HS-5 (cell line): ENCODE data around the gene XPO1.
"Not testable (repeated sequence)": the region's sequence is repeated elsewhere in the genome, so short reads cannot be mapped to it uniquely, and the experiment has no call there.

Experiments
- DNase-seq: peaks from one replicate; pipeline ENCODE4 v3.0.0-alpha.2; 2012; ENCODE audit warnings: low read depth

Gene XPO1

GRCh38 chr2:61469424-61470121 is 68.6 kb downstream of the XPO1 start:
- no peak for DNase-seq

- not testable (repeated sequence) for DNase-seq
Measured at GRCh38 chr2:61468231-61468630, 69.9 kb downstream of the XPO1 start.

- DNase-seq = no peak
Measured at GRCh38 chr2:61465045-61465444, 73.1 kb downstream of the XPO1 start.

- DNase-seq = no peak
Measured at GRCh38 chr2:61463769-61464475, 74.2 kb downstream of the XPO1 start.

GRCh38 chr2:61461404-61461803 is 76.8 kb downstream of the XPO1 start:
- DNase-seq = no peak

GRCh38 chr2:61460163-61460562 is 78.0 kb downstream of the XPO1 start:
- DNase-seq = peak; percentile 53

GRCh38 chr2:61456746-61457420 is 81.3 kb downstream of the XPO1 start:
- DNase-seq = no peak

- DNase-seq = no peak
Measured at GRCh38 chr2:61456070-61456745, 81.9 kb downstream of the XPO1 start.

- not testable (repeated sequence) for DNase-seq
Measured at GRCh38 chr2:61454972-61455371, 83.2 kb downstream of the XPO1 start.

- DNase-seq = no peak
Measured at GRCh38 chr2:61454383-61454782, 83.8 kb downstream of the XPO1 start.

- DNase-seq = no peak
Measured at GRCh38 chr2:61452392-61452791, 85.8 kb downstream of the XPO1 start.

- no peak for DNase-seq
Measured at GRCh38 chr2:61451178-61451577, 87.0 kb downstream of the XPO1 start.

- DNase-seq = no peak
Measured at GRCh38 chr2:61450144-61450543, 88.0 kb downstream of the XPO1 start.

- no peak for DNase-seq
Measured at GRCh38 chr2:61448229-61448628, 89.9 kb downstream of the XPO1 start.

GRCh38 chr2:61446971-61447370 is 91.2 kb downstream of the XPO1 start:
- DNase-seq = not testable (repeated sequence)

- no peak for DNase-seq
Measured at GRCh38 chr2:61443342-61444041, 94.7 kb downstream of the XPO1 start.

- DNase-seq = no peak
Measured at GRCh38 chr2:61439241-61440002, 98.7 kb downstream of the XPO1 start.

GRCh38 chr2:61438670-61439069 is 99.5 kb downstream of the XPO1 start:
- DNase-seq = no peak

- DNase-seq = no peak
Measured at GRCh38 chr2:61437170-61437569, 101.0 kb downstream of the XPO1 start.

- DNase-seq = no peak
Measured at GRCh38 chr2:61436092-61436491, 102.1 kb downstream of the XPO1 start.

GRCh38 chr2:61435291-61435690 is 102.9 kb downstream of the XPO1 start:
- no peak for DNase-seq
